Effector CD8-positive, alpha-beta T cell (primary cell): ENCODE measurements around the gene OR13F1.
"Not testable (repeated sequence)": the region's sequence is repeated elsewhere in the genome, so short reads cannot be mapped to it uniquely, and the experiment has no call there.

Experiments
- DNase-seq: peaks from one replicate; lab custom pipeline; 2025; lab: John Stamatoyannopoulos, UW
- total RNA-seq, 4 experiments: gene quantifications; one replicate each; lab custom pipeline; 2026; lab: John Stamatoyannopoulos, UW

Gene OR13F1, protein sequence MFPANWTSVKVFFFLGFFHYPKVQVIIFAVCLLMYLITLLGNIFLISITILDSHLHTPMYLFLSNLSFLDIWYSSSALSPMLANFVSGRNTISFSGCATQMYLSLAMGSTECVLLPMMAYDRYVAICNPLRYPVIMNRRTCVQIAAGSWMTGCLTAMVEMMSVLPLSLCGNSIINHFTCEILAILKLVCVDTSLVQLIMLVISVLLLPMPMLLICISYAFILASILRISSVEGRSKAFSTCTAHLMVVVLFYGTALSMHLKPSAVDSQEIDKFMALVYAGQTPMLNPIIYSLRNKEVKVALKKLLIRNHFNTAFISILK
- 0 reads per million in 4 experiments for total RNA-seq

DNA sequence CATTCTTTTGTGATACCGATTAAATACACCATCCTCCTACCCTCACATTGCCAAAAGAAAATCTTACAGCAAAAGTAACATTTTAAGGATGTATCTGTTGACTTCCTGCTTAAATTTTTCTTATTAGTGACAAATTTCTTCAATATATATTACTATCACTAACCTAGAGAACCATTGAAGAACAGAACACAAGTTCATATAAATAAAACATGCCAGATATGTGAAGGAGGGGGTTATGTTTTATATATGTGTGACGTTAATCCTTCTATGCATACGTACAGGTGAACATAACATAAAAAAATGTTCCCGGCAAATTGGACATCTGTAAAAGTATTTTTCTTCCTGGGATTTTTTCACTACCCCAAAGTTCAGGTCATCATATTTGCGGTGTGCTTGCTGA lies at the start of gene OR13F1:
Gene OR13F1 (plus strand): TSS at position 301 of the 400 bp plus-strand sequence. CDS start 0 bp downstream, at position 301.
- DNase-seq: no peak

DNA sequence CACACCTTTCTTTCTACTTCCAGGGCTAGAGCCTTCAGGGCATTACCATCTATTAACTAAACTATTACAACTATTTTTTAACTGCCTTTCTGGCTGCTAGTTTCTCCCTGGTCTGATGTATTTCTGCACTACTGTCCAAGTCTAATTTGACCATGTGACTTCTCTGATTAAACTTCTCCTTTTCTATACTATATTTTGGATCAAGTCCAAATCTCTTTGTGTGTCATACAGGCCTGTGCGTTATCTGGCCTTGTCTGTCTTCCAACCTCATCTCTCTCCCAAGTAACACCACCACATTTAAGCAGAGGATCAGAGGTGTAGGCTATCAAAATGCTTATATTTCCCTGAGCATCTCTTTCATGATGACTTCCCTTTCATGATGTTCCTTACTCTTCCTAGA lies 47.2 kb upstream of the OR13F1 start:
- no peak for DNase-seq

DNA sequence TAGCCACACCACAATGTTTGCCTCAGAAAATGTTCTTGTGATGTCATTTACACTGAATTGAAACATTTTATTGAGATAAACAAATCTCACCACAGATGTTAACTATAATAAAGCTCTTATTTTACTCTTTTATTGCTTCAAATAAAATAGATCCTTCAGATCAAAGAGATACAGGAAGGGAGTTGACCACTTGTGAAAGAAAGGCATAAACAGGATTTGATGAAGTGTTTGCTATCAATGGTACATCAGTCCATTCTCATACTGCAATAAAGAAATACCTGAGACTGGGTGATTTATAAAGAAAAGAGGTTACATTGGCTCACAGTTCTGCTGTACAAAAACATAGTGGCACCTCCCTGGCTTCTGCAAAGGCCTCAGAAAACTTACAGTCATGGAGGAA lies 40.2 kb upstream of the OR13F1 start:
- no peak for DNase-seq

DNA sequence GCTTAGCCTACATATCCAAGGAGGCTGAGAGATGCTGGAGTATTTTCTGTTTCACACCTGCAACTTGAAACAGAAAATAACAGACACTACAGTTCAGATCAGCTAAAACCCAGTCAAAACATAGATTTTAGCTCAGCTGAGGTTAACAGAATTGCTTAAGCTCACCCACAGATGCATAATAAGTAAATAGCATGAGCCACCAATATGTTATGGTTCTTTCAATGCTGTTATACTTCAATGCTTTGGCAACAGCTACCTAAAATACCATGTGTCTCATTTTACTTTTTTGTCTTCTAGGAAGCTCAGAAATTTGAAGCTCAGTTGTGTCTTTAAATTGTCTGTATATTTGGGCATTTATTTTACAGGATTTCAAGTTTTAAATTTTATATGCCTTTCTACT lies 35.8 kb upstream of the OR13F1 start:
- no peak for DNase-seq

DNA sequence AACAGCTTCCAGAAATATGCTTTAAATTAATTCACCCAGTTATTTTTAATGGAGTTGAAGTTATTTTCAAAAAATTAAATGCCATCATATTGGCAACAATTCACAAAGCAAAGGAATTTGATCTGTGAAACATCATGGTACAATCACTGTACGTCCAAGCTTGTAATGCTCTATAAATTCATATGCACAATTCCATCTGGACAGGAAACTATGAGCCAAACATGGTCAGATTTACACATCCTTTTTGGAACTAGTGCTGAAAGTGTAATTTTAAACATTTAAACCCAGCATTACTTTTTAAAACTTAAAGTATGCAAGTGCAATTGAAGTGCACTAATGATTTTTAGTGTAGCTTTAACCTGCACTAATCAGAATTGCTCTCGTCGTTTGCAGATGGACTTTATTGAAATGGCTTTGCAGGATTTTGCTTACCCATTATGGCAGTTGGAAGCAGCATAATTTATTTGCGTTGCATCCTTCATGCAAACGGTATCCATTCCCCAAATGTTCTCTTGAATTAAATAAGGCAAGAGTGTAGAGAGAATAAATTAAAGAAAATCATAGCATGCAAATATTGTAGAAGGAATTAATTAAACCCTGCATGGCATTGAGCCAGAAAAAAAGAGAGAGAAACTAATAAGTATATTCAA lies 21.0 kb upstream of the OR13F1 start:
- no peak for DNase-seq

DNA sequence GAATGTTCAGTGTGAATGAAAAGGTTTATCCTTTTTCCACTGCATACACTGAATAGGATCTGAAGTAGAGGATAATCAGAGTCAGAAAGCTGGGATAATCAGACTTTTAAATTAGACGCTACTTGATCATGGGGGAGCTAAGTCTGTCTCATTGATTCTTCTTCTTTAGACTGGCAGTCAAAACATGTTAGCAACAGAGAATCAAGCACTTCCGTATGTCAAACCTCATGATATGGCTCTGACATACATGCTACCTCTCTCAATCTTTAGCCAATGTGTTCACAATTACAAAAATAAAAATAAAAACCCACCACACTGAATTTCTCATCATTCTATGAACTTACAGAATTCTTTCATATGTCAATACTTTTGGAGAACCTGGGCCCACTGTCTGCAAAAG lies 19.0 kb upstream of the OR13F1 start:
- DNase-seq: no peak

DNA sequence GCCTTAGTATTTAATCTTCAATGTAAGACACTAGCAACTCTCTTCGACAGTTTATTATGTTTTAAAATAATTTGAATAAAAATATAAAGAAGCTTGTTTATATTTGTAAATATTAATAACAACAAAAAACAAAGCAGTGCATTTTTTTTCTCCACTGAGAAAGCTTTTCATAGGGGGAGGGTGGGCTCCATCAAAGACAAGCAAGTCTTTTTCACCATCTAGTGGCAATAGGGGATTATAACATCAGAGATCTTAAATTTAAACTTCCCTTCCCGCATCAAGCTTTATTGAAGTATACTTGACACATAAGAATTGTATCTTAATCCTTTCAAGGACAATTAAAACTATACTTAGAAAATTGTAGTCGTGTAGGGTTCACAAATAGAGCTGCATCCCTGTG lies 9.3 kb upstream of the OR13F1 start:
- no peak for DNase-seq

DNA sequence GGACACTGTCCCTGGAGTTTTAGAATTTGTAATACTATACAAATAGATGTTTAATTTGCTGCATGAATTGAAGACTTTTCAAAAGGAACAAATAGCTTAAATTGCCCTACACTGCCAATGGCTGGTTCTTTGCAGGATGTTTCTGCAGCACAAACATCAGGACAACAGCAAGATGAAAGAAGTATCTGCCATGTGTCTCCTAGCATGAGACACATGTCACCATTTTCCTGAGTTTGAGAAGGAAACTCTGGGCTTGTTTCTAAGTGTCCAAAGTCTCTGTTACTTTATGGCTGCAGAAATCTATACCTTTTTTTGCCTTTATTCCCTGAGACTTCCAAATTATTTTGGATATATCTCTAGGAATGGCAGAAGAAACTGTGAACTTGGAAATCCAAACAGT lies 623 bp upstream of the OR13F1 start:
- no peak for DNase-seq

DNA sequence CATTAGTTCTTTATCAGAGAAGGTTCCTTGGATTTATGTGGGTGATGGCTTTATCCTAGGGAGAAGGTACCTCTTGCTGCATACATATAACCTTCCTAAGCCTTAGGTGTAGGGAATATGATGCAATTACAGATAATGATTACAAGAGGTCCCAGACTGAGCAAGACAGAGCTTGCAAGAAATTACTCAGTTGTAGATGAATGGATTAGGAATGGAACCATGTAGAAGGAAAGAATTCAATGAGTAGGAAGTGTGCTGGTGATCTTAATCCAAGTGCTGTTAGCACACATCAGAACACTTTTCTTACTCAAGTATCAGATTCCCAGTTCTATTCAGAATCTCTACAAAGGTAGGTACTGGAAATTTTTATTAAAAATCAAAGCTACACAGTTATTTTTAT lies 2.5 kb downstream of the OR13F1 start:
- DNase-seq: no peak

DNA sequence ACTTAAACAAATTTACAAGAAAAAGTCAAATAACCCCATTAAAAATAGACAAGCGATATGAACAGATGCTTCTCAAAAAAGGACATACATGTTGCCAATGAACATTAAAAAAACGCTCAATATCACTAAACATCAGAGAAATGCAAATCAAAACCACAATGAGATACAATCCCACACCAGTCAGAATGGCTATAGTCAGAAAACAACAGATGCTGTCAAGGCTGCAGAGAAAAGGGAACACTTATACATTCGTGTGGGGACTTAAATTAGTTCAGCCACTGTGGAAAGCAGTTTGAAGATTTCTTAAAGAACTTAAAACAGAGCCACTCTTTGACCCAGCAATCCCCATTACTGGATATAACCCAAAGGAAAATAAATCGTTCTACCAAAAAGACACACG lies 10.8 kb downstream of the OR13F1 start:
- DNase-seq: no peak

DNA sequence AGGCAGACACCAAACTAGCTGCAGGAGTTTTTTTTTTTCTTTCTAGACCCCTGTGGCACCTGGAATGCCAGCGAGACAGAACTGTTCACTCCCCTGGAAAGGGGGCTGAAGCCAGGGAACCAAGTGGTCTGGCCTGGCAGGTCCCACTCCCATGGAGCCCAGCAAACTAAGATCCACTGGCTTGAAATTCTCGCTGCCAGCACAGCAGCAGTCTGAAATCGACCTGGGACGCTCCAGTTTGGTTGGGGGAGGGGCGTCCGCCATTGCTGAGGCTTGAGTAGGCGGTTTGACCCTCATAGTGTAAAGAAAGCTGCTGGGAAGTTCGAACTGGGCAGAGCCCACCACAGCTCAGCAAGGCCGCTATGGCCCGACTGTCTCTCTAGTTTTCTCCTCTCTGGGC lies 16.2 kb downstream of the OR13F1 start:
- not testable (repeated sequence) for DNase-seq

DNA sequence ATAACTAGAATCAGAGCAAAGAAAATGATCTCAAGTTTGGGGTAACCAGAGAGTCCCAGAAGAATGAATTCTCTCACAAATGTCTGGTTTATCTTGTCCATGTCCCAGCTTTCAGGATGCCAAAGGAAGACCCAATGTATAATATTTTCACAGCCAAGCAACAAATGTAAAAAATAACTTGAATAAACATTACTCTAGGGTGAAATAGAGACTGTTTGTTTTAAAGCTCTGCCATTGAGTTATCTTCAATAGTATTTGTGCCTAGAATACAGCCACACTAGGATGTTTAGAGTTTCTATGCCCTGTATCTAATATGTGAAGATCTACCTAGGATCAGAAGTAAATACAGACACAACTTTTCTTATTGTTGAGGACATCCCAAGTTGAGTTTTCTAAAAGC lies 23.0 kb downstream of the OR13F1 start, which contains the start of gene OR13C4:
Gene OR13C4 (minus strand): TSS at position 101 of the 400 bp plus-strand sequence. CDS start 0 bp downstream, at position 101.
- no peak for DNase-seq

DNA sequence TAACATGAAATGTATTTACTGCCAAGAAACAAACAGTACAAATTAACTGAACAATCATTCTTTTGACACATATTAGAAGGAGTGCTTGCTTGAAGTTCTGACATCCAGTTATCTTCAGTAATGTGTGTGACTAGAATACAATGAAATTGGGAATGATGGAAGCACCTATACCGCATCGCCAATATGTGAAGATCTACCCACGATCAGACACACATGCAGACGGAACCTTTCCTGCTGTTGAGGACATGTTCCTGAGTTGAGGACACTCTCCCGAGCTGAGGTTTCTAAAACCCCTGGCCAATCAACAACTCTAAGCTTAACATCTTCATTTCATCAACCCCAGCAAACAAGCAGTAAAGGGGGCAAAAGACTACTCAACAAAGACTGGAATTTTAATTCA lies 32.7 kb downstream of the OR13F1 start, which contains the start of gene OR13C3:
Gene OR13C3 (minus strand): TSS at position 101 of the 400 bp plus-strand sequence. CDS start 133 bp downstream, outside the sequence.
- no peak for DNase-seq

DNA sequence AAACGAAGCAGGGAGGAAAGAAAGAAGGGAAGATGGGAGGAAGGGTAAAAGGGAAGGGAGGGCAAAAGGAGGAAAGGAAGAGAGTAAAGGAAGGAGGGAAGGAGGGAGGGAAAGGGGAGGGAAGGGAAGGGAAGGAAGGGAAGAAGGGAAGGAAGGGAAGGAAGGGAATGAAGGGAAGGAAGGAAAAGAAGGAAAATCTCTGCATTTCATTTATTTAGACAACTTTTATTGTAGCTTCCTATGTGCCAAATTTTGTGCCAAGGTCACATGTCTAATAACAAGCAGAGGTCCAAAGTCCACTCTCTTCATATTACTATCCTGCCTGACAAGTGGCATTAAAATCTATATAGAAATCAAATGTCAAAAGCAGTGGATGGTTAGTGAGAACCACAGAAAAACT lies 35.2 kb downstream of the OR13F1 start:
- no peak for DNase-seq

DNA sequence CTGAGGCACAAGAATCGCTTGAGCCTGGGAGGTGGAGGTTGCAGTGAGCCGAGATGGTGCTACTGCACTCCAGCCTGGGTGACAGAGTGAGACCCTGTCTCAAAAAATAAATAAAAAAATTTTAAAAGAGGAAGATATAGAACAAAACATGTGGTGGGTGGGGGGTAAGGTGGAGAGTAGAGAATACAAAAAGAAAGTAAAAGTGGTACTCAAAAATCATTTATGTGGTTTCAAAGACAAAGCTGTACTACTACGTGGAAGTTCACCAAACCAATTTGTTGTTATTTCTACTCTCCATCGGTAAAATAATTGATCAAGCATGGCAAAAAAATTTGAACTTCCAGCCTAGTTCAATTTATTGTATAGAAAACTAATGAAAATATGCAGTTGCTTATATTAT lies 40.6 kb downstream of the OR13F1 start:
- no peak for DNase-seq

DNA sequence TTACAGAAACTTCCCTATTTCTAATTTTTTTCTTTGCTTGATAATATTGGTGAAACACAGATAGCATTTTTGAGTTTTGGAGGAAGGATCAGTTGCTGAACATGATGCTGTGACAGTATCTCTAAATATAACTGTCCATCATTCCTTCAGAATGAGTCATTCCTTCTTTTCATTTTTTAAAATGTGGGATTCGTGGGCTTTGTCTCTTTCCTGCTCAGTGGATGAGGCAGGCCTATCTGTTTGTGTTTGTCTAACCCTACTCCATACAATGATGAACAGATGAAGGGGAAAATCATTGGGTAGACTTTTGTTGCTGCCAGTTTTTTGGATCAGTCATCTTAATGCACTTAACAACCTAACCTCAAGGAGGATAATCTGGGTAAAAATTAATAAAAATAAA lies 49.2 kb downstream of the OR13F1 start:
- DNase-seq: no peak
